Stimulated activated CD4-positive, alpha-beta T cell treated with anti-CD3 and anti-CD28 coated beads, Interleukin-2, amount 100 ng/mL, for 48 hours (primary cell): ENCODE data around the gene LBX2.
"Not testable (repeated sequence)": the region's sequence is repeated elsewhere in the genome, so short reads cannot be mapped to it uniquely, and the experiment has no call there.

Experiments
- DNase-seq, 2 donors: peaks; one replicate each; pipeline ENCODE4 v3.0.0-alpha.2; 2020

Gene LBX2

DNA sequence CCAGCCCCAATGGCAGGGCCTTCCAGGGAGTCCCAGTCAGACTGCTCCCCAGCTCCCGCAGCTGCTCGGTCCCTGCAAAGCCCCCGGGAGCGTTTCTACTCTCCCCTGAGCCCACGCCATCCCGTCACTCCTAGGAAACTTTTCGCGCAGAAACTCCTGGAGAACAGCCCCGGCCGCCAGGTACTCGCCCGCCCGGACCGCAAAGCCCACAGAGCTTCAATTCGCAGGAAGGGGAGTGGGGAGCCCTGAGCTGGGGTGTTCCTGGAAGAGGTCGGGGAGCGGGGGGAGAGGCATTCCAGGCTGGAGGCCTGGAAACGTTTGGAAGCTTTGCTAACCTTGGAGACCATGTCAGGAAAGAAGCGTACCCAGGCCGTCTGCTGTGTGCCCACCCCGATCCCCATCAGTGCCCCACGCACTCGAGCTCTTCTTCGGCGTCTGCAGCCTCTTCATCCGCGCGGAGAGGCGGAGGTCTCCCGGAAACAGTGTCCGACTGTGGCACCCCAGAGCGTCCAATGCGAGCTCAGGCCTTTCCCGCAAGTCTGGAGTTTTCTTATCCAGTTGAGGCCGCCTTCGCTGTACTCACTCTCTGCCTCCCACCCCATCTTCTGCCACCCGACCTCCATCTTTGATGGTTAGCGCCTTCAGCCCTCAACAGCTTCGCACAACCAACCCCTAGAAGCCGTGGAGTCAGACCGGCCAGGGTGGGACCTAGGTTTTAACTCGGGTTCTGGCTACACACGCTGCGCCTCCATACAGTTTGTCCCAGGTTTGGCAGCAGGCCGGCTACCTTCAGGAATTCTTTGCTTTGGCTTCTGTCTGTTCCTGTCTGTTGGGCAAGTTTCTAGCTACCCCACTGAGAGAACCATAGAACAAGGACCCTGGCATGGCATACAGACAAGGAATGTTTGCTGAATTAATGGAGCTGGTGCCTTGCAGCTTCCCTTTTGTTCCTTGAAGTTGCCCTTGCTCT lies 4.4 kb upstream of the LBX2 start:
- no peak for DNase-seq

DNA sequence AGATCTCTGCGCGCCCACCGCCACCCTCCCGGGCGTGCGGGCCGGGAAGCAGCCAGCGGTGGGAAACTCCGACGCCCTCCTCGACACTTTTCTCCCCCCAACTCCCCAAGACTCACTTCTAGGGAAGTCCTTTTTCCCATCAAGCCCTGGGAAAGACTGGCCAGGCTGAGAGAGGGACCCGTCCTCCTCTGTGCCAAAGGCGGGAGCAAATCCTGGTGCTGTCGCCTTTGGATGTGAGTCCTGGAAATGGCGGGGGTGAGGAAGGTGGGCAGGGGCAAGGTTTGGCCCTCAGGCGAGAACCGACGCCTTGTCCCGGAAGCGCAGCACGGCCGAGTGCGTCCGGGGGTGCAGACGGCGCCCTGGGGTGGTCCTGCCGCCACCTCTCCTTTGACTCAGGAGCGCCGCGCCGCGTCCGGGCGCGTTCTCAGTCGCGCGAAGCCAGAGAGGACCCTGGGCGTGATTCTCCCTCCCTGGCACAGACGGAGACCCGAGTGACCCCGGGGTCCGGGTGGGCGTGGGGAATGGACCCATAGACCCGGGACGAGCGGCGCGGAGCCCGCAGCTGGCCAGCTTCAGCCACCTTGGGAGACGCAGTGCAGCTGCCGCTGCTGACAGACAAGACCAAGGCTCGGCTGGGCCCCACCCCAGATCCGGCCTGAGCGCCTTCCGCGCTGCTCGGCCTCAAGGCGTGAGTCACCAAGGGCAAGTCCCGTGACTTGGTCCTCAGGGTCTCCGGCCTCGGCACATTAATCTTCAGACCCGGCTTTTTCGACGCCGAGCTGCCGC lies 3.5 kb upstream of the LBX2 start:
- DNase-seq: no peak

DNA sequence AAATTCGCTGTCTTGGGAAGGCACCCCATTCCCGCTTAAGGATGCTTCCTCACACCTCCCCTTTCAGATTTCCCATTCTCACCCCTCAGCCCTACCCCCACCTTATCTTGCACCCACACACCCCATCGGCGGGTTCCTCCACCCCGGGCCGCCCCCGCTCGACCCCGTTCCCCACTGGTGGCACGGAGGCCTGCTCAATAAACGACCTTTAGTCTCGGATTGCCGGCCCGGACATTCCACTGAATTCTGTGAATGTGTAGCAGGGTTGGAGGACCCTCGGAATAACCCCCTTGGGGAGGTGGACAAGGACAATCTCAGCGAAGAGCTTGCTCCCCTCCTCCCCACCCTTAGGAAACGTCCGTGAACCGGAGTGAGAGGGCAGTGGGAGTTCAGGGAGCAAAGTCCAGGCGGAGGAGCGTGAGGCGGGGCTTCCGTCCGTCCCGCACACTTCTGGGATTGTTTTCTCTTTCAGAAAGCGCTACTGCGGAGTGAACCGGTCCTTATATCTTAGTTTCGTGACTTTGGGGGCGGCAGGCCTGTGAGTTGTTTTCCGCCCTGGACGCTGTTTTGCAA lies 2.8 kb upstream of the LBX2 start:
- DNase-seq: no peak

DNA sequence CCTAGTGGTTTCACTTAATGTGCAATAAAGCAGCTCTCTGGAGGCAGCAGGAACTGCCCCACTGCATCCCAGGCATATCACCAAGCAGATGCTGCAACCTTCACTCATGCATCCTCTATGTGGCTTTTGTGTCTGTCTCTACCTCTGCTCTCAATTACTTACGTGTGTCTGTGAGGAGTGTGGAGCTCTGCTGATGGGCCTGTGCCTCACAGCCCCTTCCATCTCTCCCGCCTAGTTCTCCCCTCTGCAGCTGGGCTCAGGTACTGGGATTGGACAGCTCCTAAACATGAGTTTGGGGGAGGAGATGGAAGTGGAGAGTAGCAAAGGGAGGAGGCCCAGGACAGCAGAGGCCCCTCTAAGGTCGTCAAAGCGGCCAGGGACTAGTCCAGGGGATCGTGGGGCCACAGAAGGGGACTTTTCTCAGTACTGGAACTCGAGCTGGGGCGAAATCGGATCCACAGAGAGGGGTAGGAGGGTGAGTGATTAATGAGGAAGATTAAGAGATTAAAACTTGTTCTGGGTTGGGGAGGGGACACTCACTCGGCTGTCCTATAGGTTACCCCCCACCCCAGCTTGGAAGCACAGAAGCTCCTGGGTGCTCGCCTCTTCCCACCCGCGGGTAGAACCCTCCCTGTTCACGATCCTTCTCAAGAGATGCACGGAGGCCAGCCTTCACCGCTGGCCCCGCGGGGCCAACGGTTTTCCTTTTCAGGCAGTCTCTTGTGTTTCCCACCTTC lies 2.1 kb upstream of the LBX2 start:
- no peak for DNase-seq

DNA sequence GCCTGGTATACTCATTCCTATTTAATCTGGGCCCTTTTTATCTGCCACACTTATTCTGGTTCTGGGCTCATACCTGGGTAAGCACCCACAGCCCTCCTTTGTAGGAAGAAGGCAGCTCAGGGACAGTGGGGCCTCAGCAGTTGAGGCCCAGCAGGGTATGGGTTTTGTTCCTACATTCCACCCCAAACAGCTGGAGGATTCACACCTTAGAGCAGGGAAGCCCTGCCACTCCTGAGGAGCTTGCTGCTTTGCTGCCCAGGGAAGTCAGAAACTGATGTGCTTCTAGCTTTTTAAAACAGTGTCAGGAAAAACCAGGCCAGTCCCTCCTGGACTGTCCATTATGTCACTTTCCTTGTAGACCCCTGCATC lies 1.2 kb upstream of the LBX2 start:
- no peak for DNase-seq

DNA sequence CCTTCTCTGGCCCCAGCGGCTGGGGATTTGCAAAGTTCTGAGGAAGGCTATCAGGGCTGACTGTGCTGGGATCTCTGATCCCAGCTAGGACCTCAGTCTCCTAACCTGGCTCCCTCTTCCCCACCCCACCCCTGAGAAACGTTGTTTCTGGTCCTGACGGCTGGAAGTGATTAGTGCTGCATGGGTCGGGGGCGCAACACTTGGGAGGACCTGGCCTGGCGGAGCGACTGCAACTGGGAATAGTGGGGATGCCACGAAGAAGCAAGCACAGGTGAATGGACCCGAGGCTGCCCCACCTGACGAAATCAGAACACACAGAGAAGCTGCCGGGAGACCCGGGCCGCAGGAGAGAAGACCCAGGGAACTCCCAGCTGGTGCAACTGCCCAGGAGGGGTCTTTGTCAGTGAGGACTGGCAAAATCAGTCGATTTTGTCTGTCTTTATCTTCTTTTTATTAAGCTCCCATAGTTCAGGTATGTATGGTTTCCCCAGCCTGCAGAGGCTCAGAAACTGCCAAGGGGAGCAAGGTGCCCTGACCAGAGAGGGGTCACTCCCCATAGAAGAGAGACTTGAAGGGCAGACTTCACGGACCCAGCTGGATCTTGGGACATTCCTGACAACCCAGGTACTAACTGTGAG lies 656 bp upstream of the LBX2 start:
- DNase-seq: no peak

DNA sequence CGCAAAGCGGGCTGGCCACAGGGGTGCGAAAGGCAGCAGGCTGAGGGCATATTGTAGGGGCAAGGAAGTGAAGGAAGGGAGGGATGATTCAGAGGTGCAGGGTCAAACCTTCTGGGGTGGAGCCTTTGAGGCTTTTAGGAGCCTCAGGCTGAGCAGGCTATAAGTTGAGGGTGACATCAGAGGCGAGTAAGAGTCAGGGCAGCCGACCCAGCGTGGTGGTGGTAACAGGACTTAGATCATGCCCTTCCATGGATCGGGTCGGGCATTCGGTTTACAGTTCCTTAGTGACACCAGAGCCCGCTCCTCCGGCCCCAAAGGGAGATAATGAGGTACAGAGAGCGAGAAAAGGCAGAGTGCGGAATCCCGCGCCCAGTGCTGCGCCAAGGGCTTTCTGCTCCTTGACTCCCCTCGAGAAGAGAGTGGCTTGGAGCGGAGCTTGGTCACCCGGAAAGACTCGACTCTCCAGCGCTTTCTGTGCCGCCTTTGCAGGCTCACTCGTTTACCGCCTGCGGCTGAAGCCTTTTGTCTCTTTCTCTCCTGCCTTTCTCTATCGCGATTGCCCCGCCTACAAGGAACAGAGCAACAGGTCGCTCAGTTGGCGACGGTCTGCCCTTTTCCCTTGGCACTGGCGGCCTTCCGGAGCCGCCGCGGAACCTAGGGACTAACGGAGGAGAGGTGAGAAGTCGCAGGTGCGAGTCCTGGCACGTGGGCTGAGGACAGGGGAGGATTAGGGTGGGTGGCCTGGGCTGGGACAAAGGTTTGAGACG lies 720 bp downstream of the LBX2 start:
- DNase-seq: no peak

DNA sequence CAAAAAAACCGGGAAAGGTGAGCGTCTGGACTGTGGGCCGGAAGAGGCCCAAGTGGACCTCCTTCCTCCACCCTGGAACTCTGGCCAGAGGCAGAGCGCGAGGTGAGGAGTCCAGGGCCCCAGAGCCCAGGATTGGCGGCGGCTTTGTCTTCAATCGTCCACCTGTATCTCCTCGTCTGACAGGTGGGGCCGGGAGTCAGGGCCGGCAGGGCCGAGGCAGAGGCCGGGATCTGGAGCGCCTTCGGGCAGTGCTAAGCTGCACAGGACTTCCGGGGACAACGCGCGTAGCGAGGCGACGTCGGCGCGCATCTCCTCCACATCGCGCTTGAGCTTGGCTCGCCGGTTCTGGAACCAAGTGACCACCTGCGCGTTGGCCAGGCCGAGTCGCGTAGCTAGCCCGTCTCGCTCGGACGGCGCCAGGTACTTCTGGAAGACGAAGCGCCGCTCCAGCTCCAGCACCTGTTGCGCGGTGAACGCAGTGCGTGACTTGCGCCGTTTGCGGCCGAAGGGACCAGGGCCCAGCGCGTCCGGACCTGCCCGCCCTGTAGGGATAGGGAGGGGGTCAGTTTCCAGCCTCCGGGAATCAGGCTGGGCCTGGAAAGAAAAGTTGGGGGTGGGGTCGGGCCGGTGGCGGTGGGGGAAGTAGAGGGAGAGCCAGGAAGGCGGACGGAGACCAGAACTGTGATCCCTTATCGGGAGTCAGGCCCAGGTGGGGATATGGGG lies 1.5 kb downstream of the LBX2 start:
- DNase-seq: no peak

DNA sequence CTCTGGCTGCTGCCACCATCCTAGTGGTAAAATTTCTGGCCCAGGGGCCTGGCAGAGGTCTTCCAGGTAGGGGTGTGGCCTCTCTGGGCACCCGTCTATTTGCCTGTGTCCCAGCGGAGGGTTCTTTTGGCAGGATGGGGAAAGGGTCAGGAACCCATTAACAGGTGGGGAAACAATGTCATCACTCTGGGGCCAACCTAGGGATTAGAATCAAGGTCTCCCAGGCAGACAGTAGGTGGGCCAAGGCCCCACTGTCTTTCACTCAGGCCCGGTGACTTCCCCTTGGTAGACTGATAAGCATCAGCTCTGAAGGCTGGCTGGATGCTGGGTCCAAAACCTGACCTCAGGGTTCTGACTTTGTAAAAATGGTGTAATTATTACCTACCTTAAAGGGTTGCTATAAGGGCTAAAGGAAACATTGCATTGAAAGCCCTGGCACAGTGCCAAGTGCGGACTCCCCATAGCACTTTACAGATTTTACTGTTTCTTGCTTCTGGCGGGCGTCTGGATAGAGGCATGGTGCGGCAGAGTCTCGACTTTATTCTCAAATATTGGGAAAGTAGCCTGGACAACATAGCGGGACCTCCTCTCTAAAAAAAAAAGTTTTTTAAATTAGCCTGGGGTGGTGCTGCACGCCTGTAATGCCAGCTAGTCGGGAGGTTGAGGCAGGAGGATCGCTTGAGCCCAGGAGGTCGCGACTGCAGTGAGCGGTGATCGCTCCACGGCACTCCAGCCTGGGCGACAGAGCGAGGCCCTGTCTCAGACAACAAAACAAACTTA lies 2.2 kb downstream of the LBX2 start:
- DNase-seq: no peak

DNA sequence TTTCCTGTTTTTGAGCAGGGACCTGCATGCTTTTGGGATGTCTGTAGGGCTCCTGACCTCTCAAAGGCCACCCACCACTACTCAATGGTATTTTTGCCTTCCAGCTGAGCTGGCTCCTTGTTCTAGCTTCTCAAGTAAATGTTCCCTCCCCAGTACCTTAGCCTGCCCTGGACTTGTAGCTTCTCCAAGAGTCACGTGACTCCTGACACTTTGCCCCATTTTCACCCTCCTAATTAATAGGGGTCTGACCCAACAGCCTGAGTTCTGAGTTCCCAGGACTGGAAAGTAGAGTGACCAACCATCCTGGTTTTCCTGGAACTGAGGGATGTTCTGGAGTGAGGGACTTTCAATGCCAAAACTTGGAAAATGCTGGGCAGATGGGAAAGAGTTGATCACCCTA lies 4.0 kb downstream of the LBX2 start:
- DNase-seq: no peak

DNA sequence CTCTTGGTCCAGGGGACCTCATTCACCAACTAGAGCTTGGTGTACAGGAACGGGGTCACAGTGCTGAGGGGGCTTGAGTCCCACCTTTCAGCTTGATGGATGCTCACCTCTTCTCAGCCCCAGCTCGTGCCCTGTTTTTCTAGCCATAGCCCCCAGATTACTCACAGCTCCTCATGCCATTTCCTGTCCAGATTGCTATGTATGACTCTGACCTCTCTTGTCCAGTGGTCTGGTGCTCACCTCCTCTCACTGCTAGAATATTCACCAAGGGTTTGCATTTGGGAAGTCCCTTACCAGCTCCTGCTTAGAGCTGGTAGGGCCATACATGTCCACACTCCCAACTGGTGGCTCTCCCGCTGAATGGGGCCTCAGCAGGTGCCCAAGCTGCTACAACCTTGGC lies 5.9 kb downstream of the LBX2 start:
- DNase-seq: no peak

DNA sequence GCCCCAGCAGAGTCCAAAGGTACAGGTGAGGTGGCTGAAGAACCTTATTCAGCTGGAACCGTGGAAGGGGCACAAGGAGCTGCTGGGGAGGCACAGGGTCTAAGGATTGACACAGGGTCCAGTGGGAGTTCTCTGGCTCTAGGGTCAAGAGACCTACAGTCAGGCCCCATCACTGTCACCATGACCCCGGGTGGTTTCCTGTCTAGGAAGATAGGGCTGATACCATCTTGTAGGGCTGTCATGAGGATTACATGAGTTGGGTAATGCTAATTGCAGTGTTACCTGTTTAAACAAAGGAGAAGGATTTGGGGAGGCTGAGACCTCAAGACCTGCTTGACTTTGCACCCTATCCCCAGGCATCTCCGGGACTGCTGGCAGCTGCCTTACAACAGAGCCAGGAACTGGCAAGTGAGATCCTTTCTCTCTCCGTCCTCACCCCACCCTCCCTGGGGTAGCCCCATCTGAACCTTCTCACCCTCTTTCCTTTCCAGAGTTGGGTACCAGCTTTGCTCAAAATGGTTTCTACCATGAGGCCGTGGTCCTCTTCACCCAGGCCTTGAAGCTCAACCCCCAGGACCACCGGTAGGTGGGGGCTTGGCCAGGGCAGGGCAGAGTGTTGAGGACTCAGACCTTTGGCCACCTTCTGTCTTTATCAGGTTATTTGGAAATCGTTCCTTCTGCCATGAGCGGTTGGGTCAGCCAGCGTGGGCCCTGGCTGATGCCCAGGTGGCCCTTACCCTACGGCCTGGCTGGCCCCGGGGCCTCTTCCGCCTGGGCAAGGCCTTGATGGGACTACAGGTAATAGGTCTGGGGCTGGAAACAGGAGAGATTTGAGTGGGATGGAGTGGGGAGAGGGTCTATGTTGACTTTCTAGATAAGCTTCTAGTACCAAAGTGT lies 7.5 kb downstream of the LBX2 start:
- no peak for DNase-seq

DNA sequence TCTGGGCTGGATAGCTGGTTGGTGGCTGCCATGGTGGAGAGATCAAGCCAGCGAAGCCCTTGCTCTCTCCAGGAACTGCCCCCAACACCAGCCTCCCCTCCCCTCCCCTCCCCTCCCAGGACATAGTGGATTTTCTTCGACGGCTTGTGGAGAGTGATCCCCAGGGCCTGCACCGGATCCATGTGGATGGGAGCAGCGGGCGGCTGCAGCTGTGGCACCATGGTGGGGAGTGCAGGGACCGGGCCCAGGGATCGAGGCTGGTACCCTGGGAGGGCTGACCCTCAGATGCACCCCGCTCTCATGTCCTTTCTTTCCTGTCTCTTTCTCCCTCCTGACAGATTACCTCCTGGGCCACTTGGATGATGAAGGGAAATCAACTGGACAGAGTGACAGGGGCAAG lies 9.5 kb downstream of the LBX2 start:
- no peak for DNase-seq

DNA sequence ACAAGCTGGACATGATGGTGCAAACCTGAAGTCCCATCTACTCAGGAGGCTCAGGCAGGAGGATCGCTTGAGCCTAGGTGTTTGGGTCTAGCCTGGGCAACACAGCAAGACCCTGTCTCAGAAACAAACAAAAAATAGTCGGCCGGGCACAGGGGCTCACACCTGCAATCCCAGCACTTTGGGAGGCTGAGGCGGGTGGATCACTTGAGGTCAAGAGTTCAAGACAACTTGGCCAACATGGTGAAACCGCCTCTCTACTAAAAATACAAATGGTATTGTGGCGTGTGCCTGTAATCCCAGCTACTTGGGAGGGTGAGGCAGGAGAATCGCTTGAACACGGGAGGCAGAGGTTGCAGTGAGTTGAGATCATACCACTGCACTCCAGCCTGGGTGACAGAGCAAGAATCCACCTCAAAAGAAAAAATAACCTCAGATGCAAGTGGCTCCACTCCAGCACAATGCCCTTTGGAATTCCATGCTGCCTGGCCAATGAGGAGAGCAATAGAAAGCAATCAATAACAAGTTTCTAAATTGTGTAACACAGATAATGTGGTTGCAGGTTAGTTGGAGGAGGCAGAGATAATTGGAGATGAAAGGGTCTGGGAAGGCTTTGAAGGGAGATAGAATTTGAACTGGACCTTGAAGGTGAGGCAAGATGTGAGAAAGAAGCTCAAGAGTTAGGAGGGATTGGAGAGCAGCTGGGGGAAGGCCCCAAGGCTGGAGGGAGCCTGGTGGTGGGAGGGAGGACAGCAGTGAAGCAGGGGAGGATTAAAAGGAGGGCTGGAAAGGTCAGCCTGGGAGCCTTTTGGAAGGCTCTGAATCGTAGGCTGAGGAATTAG lies 10.5 kb downstream of the LBX2 start:
- DNase-seq: no peak

DNA sequence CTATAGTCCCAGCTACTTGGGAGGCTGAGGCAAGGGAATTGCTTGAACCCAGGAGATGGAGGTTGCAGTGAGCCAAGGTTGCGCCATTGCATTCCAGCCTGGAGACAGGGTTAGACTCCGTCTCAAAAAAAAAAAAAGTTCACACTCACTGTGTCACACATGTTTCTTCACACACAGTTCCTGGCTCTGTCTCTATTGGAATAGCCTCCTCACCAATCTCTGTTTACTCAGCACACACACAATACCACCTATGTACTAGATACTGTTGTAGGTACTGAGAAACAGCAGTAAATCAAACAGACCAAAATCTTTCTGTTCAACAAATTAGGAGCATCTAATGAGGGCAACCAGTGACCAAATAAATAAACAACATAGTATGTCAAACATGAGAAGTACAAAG lies 13.3 kb downstream of the LBX2 start:
- no peak for DNase-seq

DNA sequence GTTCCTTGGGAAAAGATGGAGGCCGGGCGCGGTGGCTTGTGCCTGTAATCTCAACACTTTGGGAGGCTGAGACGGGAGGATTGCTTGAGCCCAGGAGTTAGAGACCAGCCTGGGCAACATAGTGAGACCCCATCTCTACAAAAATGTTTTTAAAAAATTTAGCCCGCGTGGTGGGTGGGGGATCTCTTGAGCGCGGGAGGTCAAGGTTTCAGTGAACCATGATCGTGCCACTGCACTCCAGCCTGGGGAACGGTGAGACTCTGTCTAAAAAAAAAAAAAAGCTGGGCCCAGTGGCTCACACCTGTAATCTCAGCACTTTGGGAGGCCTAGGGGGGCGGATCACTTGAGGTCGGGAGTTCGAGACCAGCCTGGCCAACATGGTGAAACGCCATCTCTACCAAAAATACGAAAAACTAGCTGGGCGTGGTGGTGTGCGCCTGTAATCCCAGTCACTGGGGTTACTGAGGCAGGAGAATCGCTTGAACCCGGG lies 15.7 kb downstream of the LBX2 start:
- not testable (repeated sequence) for DNase-seq

DNA sequence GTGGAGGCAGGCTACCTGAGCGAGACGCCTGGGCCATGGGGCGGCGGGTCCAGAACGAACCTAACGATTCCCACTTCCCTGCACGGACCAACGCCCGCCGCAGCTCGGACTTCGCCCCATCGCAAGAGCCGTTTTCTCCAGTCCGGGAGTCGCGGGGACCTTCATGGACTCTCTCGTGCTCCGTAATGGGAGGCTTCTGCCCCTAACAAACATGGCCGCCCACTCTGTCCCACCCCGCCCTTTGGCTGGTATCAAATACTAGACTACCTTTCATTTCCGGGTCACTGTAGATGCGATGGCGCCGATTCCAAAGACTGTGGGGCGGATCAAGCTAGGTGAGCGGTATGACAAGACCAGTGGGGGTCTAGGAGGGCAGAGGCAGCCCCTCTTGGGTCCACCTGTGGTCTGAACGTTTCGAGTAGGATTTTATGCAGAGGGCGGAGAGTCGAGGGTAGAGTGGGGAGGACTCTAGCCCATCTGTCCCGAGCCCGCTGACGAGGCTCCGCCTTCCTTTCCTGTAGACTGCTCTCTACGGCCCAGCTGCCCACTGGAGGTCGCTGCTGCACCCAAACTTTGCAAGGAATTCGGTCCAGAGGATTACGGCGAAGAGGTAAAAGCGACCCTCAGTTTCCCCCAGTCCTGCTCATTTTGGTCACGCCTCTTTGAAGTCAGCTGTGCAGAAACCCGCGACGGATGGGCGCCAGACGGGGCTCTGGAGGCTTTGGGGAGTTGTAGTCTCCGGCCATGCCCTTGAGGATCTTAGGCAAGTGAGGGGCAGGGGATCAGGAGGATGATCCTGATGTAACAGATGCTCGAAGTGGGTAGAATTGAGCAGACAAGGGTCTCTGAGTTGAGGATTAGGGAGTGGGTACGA lies 16.4 kb downstream of the LBX2 start, which contains the start of the genes CCDC142 and TTC31:
Gene CCDC142, minus strand, starts transcription at position 198 of the 874 bp plus-strand sequence. Its CDS starts 161 bp downstream, at position 37.
Gene TTC31, plus strand, starts transcription at position 281 of the 874 bp plus-strand sequence. Its CDS starts 15 bp downstream, at position 296.
- DNase-seq: peak; percentile 82 to 89
